H9 (cell line): Measurements from ENCODE around the gene IFT81. TPM values are rescaled to one million over a fixed set of nuclear protein-coding genes. Genes with fewer than 3 reads are reported as not detected.

Experiments
- DNase-seq: peaks from one replicate; pipeline ENCODE4 v3.0.0-alpha.2; 2017
- H2AFZ ChIP-seq: one replicate; pipeline ENCODE4 v1.6.1; 2013; ENCODE audit warnings: mild to moderate bottlenecking, low read length, control low read depth, moderate library complexity
- H2AK5ac ChIP-seq: 2 replicates; pipeline ENCODE4 v1.6.1; 2013; ENCODE audit warnings: low read length, control low read depth, mixed read lengths; ENCODE audit not compliant: insufficient read length
- H2BK120ac ChIP-seq: one replicate; pipeline ENCODE4 v1.6.1; 2013; ENCODE audit warnings: low read depth, mild to moderate bottlenecking, low read length, control low read depth, inconsistent platforms; ENCODE audit not compliant: poor library complexity, severe bottlenecking
- H2BK12ac ChIP-seq: 2 replicates; pipeline ENCODE4 v1.6.1; 2013; ENCODE audit warnings: low read length, control low read depth, mixed read lengths, low read depth; ENCODE audit not compliant: insufficient read length
- H2BK15ac ChIP-seq: 2 replicates; pipeline ENCODE4 v1.6.1; 2013; ENCODE audit warnings: low read depth, low read length, control low read depth
- H2BK20ac ChIP-seq: one replicate; pipeline ENCODE4 v1.6.1; 2013; ENCODE audit warnings: low read depth, mild to moderate bottlenecking, low read length, control low read depth, inconsistent platforms; ENCODE audit not compliant: poor library complexity, severe bottlenecking
- H2BK5ac ChIP-seq: 2 replicates; pipeline ENCODE4 v1.6.1; 2013; ENCODE audit warnings: low read length, control low read depth, mixed read lengths; ENCODE audit not compliant: insufficient read length
- H3K14ac ChIP-seq: 2 replicates; pipeline ENCODE4 v1.6.1; 2013; ENCODE audit warnings: low read length, control low read depth; ENCODE audit not compliant: insufficient read depth
- H3K18ac ChIP-seq: 2 replicates; pipeline ENCODE4 v1.6.1; 2013; ENCODE audit warnings: low read depth, mild to moderate bottlenecking, mixed read lengths, low read length, control low read depth; ENCODE audit not compliant: insufficient read length
- H3K23ac ChIP-seq: 2 replicates; pipeline ENCODE4 v1.6.1; 2013; ENCODE audit warnings: low read length, control low read depth, mixed read lengths, low read depth; ENCODE audit not compliant: insufficient read length
- H3K23me2 ChIP-seq: 2 replicates; pipeline ENCODE4 v1.6.1; 2013; ENCODE audit warnings: low read depth, mild to moderate bottlenecking, mixed read lengths, low read length, control low read depth; ENCODE audit not compliant: insufficient read length, poor library complexity, severe bottlenecking
- H3K27ac ChIP-seq: 2 replicates; pipeline ENCODE4 v1.5.1; 2013; ENCODE audit warnings: low read length, control low read depth, mixed read lengths, low read depth; ENCODE audit not compliant: insufficient read length
- H3K27me3 ChIP-seq: 2 replicates; pipeline ENCODE4 v1.6.1; 2013; ENCODE audit warnings: low read length, control low read depth, inconsistent platforms; ENCODE audit not compliant: insufficient read depth
- H3K4ac ChIP-seq: 2 replicates; pipeline ENCODE4 v1.6.1; 2013; ENCODE audit warnings: low read depth, mild to moderate bottlenecking, control low read depth, inconsistent platforms, low read length, moderate library complexity
- H3K4me1 ChIP-seq: 2 replicates; pipeline ENCODE4 v1.6.1; 2013; ENCODE audit warnings: low read length, control low read depth, inconsistent platforms; ENCODE audit not compliant: insufficient read depth
- H3K4me2 ChIP-seq: 2 replicates; pipeline ENCODE4 v1.6.1; 2013; ENCODE audit warnings: low read length, control low read depth, mixed read lengths; ENCODE audit not compliant: insufficient read length, insufficient read depth
- H3K56ac ChIP-seq: 2 replicates; pipeline ENCODE4 v1.6.1; 2013; ENCODE audit warnings: low read depth, mild to moderate bottlenecking, mixed read lengths, low read length, control low read depth; ENCODE audit not compliant: insufficient read length
- H3K79me1 ChIP-seq: 2 replicates; pipeline ENCODE4 v1.6.1; 2013; ENCODE audit warnings: low read depth, mild to moderate bottlenecking, moderate library complexity, low read length, control low read depth, inconsistent platforms; ENCODE audit not compliant: insufficient read depth, poor library complexity, severe bottlenecking
- H3K79me2 ChIP-seq: 2 replicates; pipeline ENCODE4 v1.6.1; 2013; ENCODE audit warnings: low read length, control low read depth, inconsistent platforms; ENCODE audit not compliant: insufficient read depth
- H3K9ac ChIP-seq: 2 replicates; pipeline ENCODE4 v1.6.1; 2013; ENCODE audit warnings: low read length, control low read depth, mixed read lengths; ENCODE audit not compliant: insufficient read length; ENCODE audit errors: extremely low read depth
- H3K9me3 ChIP-seq: one replicate; pipeline ENCODE4 v1.6.1; 2013; ENCODE audit warnings: low read depth, low read length, inconsistent platforms; ENCODE audit not compliant: control insufficient read depth
- H3T11ph ChIP-seq: one replicate; pipeline ENCODE4 v1.6.1; 2013; ENCODE audit warnings: mild to moderate bottlenecking, low read length, control low read depth, inconsistent platforms
- H4K20me1 ChIP-seq: one replicate; pipeline ENCODE4 v1.6.1; 2013; ENCODE audit not compliant: control insufficient read depth, insufficient read length, insufficient read depth
- H4K5ac ChIP-seq: 2 replicates; pipeline ENCODE4 v1.6.1; 2013; ENCODE audit warnings: low read depth, mild to moderate bottlenecking, mixed read lengths, low read length, control low read depth; ENCODE audit not compliant: insufficient read length
- H4K8ac ChIP-seq: replicated peaks from 2 replicates; pipeline ENCODE4 v1.6.1; 2013; ENCODE audit warnings: low read length, control low read depth, mixed read lengths, low read depth; ENCODE audit not compliant: insufficient read length
- H4K91ac ChIP-seq: 2 replicates; pipeline ENCODE4 v1.6.1; 2013; ENCODE audit warnings: low read depth, mild to moderate bottlenecking, moderate library complexity, mixed read lengths, low read length, control low read depth; ENCODE audit not compliant: insufficient read length
- H3K27ac Mint-ChIP-seq, 3 experiments: 2 replicates in 2 of 3; 3 replicates in 1 of 3; pipeline ENCODE4 v1.8.0; 2020 to 2021; ENCODE audit warnings: mixed read lengths in 3 of 3, mild to moderate bottlenecking in 1 of 3, moderate library complexity in 1 of 3
- H3K27me3 Mint-ChIP-seq: 2 replicates; pipeline ENCODE4 v1.8.0; 2021; ENCODE audit warnings: low read depth, mild to moderate bottlenecking, moderate library complexity, mixed read lengths
- H3K36me3 Mint-ChIP-seq, 3 experiments: 2 replicates in 2 of 3; 3 replicates in 1 of 3; pipeline ENCODE4 v1.8.0; 2020 to 2021; ENCODE audit warnings: low read depth in 3 of 3, mixed read lengths in 3 of 3; ENCODE audit not compliant: insufficient read depth in 1 of 3
- H3K4me1 Mint-ChIP-seq, 2 experiments: 2 replicates each; pipeline ENCODE4 v1.8.0; 2020; ENCODE audit warnings: mixed read lengths in 2 of 2
- H3K4me3 Mint-ChIP-seq, 2 experiments: 2 replicates in 1 of 2; 3 replicates in 1 of 2; pipeline ENCODE4 v1.8.0; 2020 to 2021; ENCODE audit warnings: mild to moderate bottlenecking in 2 of 2, mixed read lengths in 2 of 2, moderate library complexity in 1 of 2
- H3K9me3 Mint-ChIP-seq, 2 experiments: 2 replicates in 1 of 2; 3 replicates in 1 of 2; pipeline ENCODE4 v1.8.0; 2020; ENCODE audit warnings: mild to moderate bottlenecking in 2 of 2, mixed read lengths in 2 of 2, moderate library complexity in 1 of 2
- CTCF ChIP-seq: fragments of 200-600 bp; sonication (generic); conservative IDR thresholded peaks from 3 replicates; pipeline ENCODE4 v1.8.0; 2021; ENCODE audit warnings: antibody characterized with exemption, mild to moderate bottlenecking
- WGBS: extraction: QIAGEN DNeasy Blood & Tissue Kit; methylation state at CpG from one replicate; pipeline ENCODE4 v1.1.7; 2013; ENCODE audit warnings: missing lambda C conversion rate, low lambda C conversion rate, mixed read lengths; ENCODE audit not compliant: insufficient read length; ENCODE audit errors: extremely low coverage; 5-methylcytosine and 5-hydroxymethylcytosine counted together
- total RNA-seq: library from RNA; stranded (reverse); gene quantifications from 2 replicates; pipeline ENCODE4 v1.2.1, GENCODE V29; 2021

Gene IFT81
- total RNA-seq, 1 experiment from 2014 or later, result 9.3 TPM

DNA sequence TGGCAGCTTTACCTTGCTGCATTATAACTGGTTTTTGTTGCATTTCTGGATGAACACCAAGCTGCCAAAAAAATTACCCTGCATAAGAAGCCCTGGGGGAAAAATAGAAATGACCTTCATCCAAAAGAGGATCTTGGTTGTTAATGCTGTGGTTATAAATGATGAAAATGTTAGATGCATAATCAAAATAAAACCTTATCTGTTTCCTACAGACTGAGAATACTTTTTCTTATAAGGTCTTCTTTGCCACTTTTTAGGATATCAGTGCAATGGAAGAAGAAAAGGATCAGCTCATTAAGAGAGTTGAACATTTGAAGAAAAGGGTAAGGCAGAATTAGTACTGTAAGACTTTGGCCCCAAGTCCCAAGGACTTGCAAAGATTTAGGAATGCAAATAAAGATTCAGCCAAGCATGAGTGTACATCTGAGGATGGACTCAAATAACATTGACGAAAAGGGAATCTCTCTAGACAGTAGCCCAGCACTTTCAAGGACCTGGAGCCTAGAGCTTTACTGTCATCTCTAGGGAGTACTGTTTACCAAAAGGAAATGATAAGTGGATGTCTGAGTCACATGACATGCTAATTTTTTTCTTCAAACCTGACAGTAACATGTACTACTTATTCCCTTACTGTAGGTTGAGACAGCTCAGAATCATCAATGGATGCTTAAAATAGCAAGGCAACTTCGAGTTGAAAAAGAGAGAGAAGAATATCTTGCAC, 10.7 kb downstream of the IFT81 start:
- Histone ChIP-seq H4K20me1 (no peaks in the 10 kb centered on the region), H3K4me1 (no peaks in the 10 kb centered on the region), H2BK12ac (no peak overlapping the region), H2BK15ac (no peak overlapping the region), H4K8ac (no peak overlapping the region), H3K4me2 (no peak overlapping the region), H3K23ac (no peak overlapping the region), H3K4ac (no peak overlapping the region), H3K79me1 (no peaks in the 10 kb centered on the region), H2AK5ac (no peak overlapping the region), H3K27me3 (no peaks in the 10 kb centered on the region), H4K91ac (no peak overlapping the region), H3K79me2 (no peaks in the 10 kb centered on the region), H2BK120ac (no peak overlapping the region), H3K9ac (no peak overlapping the region), H3K27ac (no peak overlapping the region), H3K56ac (no peak overlapping the region), H3T11ph (no peak overlapping the region), H3K23me2 (no peaks in the 10 kb centered on the region), H2BK5ac (no peak overlapping the region), H2AFZ (no peak overlapping the region), H2BK20ac (no peak overlapping the region), H4K5ac (no peak overlapping the region), H3K9me3 (no peaks in the 10 kb centered on the region), H3K14ac (no peak overlapping the region), H3K18ac (no peak overlapping the region)
- no peak for TF ChIP-seq CTCF
- no CpG with 5 or more reads among the region's 2 CpGs for WGBS
- no peak overlapping the region for H3K27ac Mint-ChIP-seq
- no peaks in the 10 kb centered on the region for H3K9me3 Mint-ChIP-seq
- H3K4me3 Mint-ChIP-seq, result no peak overlapping the region
- DNase-seq, result no peak
- no peaks in the 10 kb centered on the region for H3K27me3 Mint-ChIP-seq
- H3K36me3 Mint-ChIP-seq, result peaks cover 0 to 27% (median 23%) of the 10 kb centered on the region in 3 experiments; a peak in 5 of 7 replicates
- no peaks in the 10 kb centered on the region for H3K4me1 Mint-ChIP-seq
